MCF 10A (cell line): ENCODE results near the gene OSBP2. TPM values are rescaled to one million over a fixed set of nuclear protein-coding genes. Genes with fewer than 3 reads are reported as not detected.

Experiments used
- BruUV-seq: library from RNA; stranded (reverse); fragments of 400-500 nt; replicated peaks from 2 replicates; lab custom pipeline; 2021; lab: Mats Ljungman, UMichigan
- CTCF ChIA-PET: fragments of 300-600 bp; sonication (Branson Sonifier 250); formaldehyde crosslinking; extraction: SDS; loops from one replicate; lab custom pipeline; 2021; ENCODE audit warnings: antibody characterized with exemption, inconsistent platforms; lab: Yijun Ruan, JAX
- POLR2A ChIA-PET: fragments of 300-600, 350-650 bp; sonication (Branson Sonifier 250); formaldehyde crosslinking; extraction: SDS; loops from one replicate; lab custom pipeline; 2020; ENCODE audit warnings: antibody characterized with exemption, inconsistent platforms; lab: Yijun Ruan, JAX
- DNase-seq: peaks from one replicate; pipeline ENCODE4 v3.0.0-alpha.2; 2018; ENCODE audit not compliant: unreplicated experiment
- H3K27ac Mint-ChIP-seq: one replicate; pipeline ENCODE4 v1.8.0; 2022; ENCODE audit warnings: mild to moderate bottlenecking, low read depth, mixed read lengths; ENCODE audit not compliant: unreplicated experiment
- H3K27me3 Mint-ChIP-seq: one replicate; pipeline ENCODE4 v1.8.0; 2022; ENCODE audit warnings: mixed read lengths; ENCODE audit not compliant: insufficient read depth, unreplicated experiment
- H3K36me3 Mint-ChIP-seq: one replicate; pipeline ENCODE4 v1.8.0; 2022; ENCODE audit warnings: mild to moderate bottlenecking, moderate library complexity, mixed read lengths; ENCODE audit not compliant: insufficient read depth, unreplicated experiment
- H3K4me1 Mint-ChIP-seq: one replicate; pipeline ENCODE4 v1.8.0; 2022; ENCODE audit warnings: mixed read lengths; ENCODE audit not compliant: insufficient read depth, unreplicated experiment
- H3K4me3 Mint-ChIP-seq: one replicate; pipeline ENCODE4 v1.8.0; 2022; ENCODE audit warnings: mild to moderate bottlenecking, moderate library complexity, mixed read lengths; ENCODE audit not compliant: unreplicated experiment
- H3K9me3 Mint-ChIP-seq: one replicate; pipeline ENCODE4 v1.8.0; 2022; ENCODE audit warnings: mixed read lengths; ENCODE audit not compliant: unreplicated experiment
- CTCF ChIP-seq: fragments of 200-600 bp; IDR thresholded peaks from one replicate; pipeline ENCODE4 v1.8.0; 2022; ENCODE audit warnings: antibody characterized with exemption, mild to moderate bottlenecking; ENCODE audit not compliant: unreplicated experiment
- intact Hi-C: fragments of 100-400 bp; cut with micrococcal nuclease; formaldehyde crosslinking; loops from 2 replicates; pipeline ENCODE4 v1.14.1; 2022
- total RNA-seq: library from RNA; stranded (reverse); gene quantifications from 2 replicates; pipeline ENCODE4 v1.2.3, GENCODE V29; 2022

The OSBP2 gene
- total RNA-seq, 1 experiment from 2014 or later, result 276 TPM

- H3K4me3 Mint-ChIP-seq, result no peak overlapping the region
- CTCF ChIA-PET, result interaction anchor here (0.6 to 1.1 kb wide), 4 partner anchors 10 to 91 kb away, joined by 3 read pairs; no protein-coding TSS in a partner anchor
- no peaks in the 10 kb centered on the region for H3K27me3 Mint-ChIP-seq
- intact Hi-C loops, result no loop called here
- peaks cover 9% of the 10 kb centered on the region for H3K36me3 Mint-ChIP-seq
- no peaks in the 10 kb centered on the region for H3K4me1 Mint-ChIP-seq
- no TSS peak for BruUV-seq
- POLR2A ChIA-PET, result no interaction called here
- no peak overlapping the region for H3K27ac Mint-ChIP-seq
- no peak for TF ChIP-seq CTCF
- no peak for DNase-seq
- no peaks in the 10 kb centered on the region for H3K9me3 Mint-ChIP-seq
Measured at GRCh38 chr22:30879415-30879797, 184.7 kb downstream of the OSBP2 start.

- no peaks in the 10 kb centered on the region for H3K27me3 Mint-ChIP-seq
- CTCF ChIA-PET, result no interaction called here
- no TSS peak for BruUV-seq
- intact Hi-C loops, result no loop called here
- no peak overlapping the region for H3K4me3 Mint-ChIP-seq
- no peaks in the 10 kb centered on the region for H3K4me1 Mint-ChIP-seq
- no peaks in the 10 kb centered on the region for H3K9me3 Mint-ChIP-seq
- DNase-seq, result no peak
- no peak overlapping the region for H3K27ac Mint-ChIP-seq
- POLR2A ChIA-PET, result no interaction called here
- TF ChIP-seq CTCF, result no peak
- peaks cover 13% of the 10 kb centered on the region for H3K36me3 Mint-ChIP-seq
Measured at GRCh38 chr22:30880181-30880601, 185.5 kb downstream of the OSBP2 start.

- ChIA-PET POLR2A (no interaction called here), CTCF (interaction anchor here (1.8 kb wide), 1 partner anchor 9 kb away, joined by 9 read pairs; no protein-coding TSS in a partner anchor)
- no peaks in the 10 kb centered on the region for H3K27me3 Mint-ChIP-seq
- intact Hi-C loops, result no loop called here
- DNase-seq, result no peak
- BruUV-seq, result no TSS peak
- TF ChIP-seq CTCF, result no peak
- no peaks in the 10 kb centered on the region for H3K9me3 Mint-ChIP-seq
- H3K27ac Mint-ChIP-seq, result no peak overlapping the region
- H3K4me3 Mint-ChIP-seq, result no peak overlapping the region
- H3K36me3 Mint-ChIP-seq, result peaks cover 13% of the 10 kb centered on the region
- no peaks in the 10 kb centered on the region for H3K4me1 Mint-ChIP-seq
Measured at GRCh38 chr22:30880847-30881246, 186.2 kb downstream of the OSBP2 start.

GRCh38 chr22:30881361-30882183, 186.9 kb downstream of the OSBP2 start:
- no peak for DNase-seq
- H3K4me1 Mint-ChIP-seq, result no peaks in the 10 kb centered on the region
- POLR2A ChIA-PET, result no interaction called here
- no peak for TF ChIP-seq CTCF
- no peaks in the 10 kb centered on the region for H3K27me3 Mint-ChIP-seq
- intact Hi-C loops, result no loop called here
- BruUV-seq, result no TSS peak
- H3K4me3 Mint-ChIP-seq, result no peak overlapping the region
- peaks cover 13% of the 10 kb centered on the region for H3K36me3 Mint-ChIP-seq
- no peak overlapping the region for H3K27ac Mint-ChIP-seq
- H3K9me3 Mint-ChIP-seq, result no peaks in the 10 kb centered on the region
- CTCF ChIA-PET, result interaction anchor here (0.6 to 1.8 kb wide), 4 partner anchors 8 to 117 kb away, joined by 3 to 9 read pairs (median 3); no protein-coding TSS in a partner anchor
